Neural progenitor cell (in vitro differentiated cells): Measurements from ENCODE around the gene RAB31. TPM values are rescaled to one million over a fixed set of nuclear protein-coding genes. Genes with fewer than 3 reads are reported as not detected.

Source experiments
- DNase-seq: peaks from one replicate; pipeline ENCODE4 v3.0.0-alpha.2; 2016; ENCODE audit warnings: low spot score
- H2AFZ ChIP-seq: fragments of 200-600 bp; sonication (generic); replicated peaks from 2 replicates; pipeline ENCODE4 v1.6.1; 2016; ENCODE audit warnings: antibody characterized with exemption
- H3F3A ChIP-seq: fragments of 200-600 bp; sonication (generic); 2 replicates; pipeline ENCODE4 v1.6.1; 2016; ENCODE audit warnings: antibody characterized with exemption, low read depth
- H3K27ac ChIP-seq: fragments of 200-600 bp; sonication (generic); 2 replicates; pipeline ENCODE4 v1.5.1; 2016; ENCODE audit warnings: mild to moderate bottlenecking
- H3K27me3 ChIP-seq: fragments of 200-600 bp; sonication (generic); 2 replicates; pipeline ENCODE4 v1.6.1; 2016; ENCODE audit warnings: mild to moderate bottlenecking, moderate library complexity
- H3K36me3 ChIP-seq: fragments of 200-600 bp; sonication (generic); 2 replicates; pipeline ENCODE4 v1.5.1; 2016
- H3K4me1 ChIP-seq: fragments of 200-600 bp; sonication (generic); 2 replicates; pipeline ENCODE4 v1.6.1; 2016; ENCODE audit warnings: mixed run types
- H3K4me2 ChIP-seq: fragments of 200-600 bp; sonication (generic); 2 replicates; pipeline ENCODE4 v1.6.1; 2016
- H3K4me3 ChIP-seq: fragments of 200-600 bp; sonication (generic); 2 replicates; pipeline ENCODE4 v1.5.1; 2016
- H3K79me2 ChIP-seq: fragments of 200-600 bp; sonication (generic); 2 replicates; pipeline ENCODE4 v1.6.1; 2016; ENCODE audit warnings: low read depth
- H3K9ac ChIP-seq: fragments of 200-600 bp; sonication (generic); 2 replicates; pipeline ENCODE4 v1.6.1; 2016
- H3K9me3 ChIP-seq: fragments of 200-600 bp; sonication (generic); 2 replicates; pipeline ENCODE4 v1.5.1; 2016; ENCODE audit warnings: low read depth
- H4K20me1 ChIP-seq: fragments of 200-600 bp; sonication (generic); 2 replicates; pipeline ENCODE4 v1.6.1; 2016; ENCODE audit warnings: low read depth
- H3K27ac Mint-ChIP-seq: 3 replicates; pipeline ENCODE4 v1.8.0; 2021; ENCODE audit warnings: mixed read lengths
- H3K27me3 Mint-ChIP-seq: 2 replicates; pipeline ENCODE4 v1.8.0; 2022; ENCODE audit warnings: low read depth, mild to moderate bottlenecking, inconsistent platforms, moderate library complexity, mixed read lengths; ENCODE audit not compliant: insufficient read depth
- H3K36me3 Mint-ChIP-seq: 3 replicates; pipeline ENCODE4 v1.8.0; 2021; ENCODE audit warnings: mixed read lengths
- H3K4me1 Mint-ChIP-seq: 3 replicates; pipeline ENCODE4 v1.8.0; 2021; ENCODE audit warnings: mixed read lengths
- H3K4me3 Mint-ChIP-seq: 3 replicates; pipeline ENCODE4 v1.8.0; 2021; ENCODE audit warnings: mild to moderate bottlenecking, moderate library complexity, mixed read lengths
- H3K9me3 Mint-ChIP-seq: 3 replicates; pipeline ENCODE4 v1.8.0; 2020; ENCODE audit warnings: mixed read lengths
- EZH2 ChIP-seq: fragments of 200-600 bp; sonication (generic); IDR thresholded peaks from 2 replicates; pipeline ENCODE4 v1.6.1; 2017; ENCODE audit warnings: antibody characterized with exemption, mild to moderate bottlenecking, moderate library complexity
- EZH2phosphoT487 ChIP-seq: fragments of 200-600 bp; sonication (generic); IDR thresholded peaks from 2 replicates; pipeline ENCODE4 v1.6.1; 2017; ENCODE audit warnings: antibody characterized with exemption
- total RNA-seq: library from RNA; depleted of rRNA; stranded (reverse); fragments of >200 nt; gene quantifications from 2 replicates; pipeline ENCODE4 v1.2.3, GENCODE V29; 2015; ENCODE audit warnings: low replicate concordance
- TF ChIP-seq, protein P1 (sequence below): fragments of 200-600 bp; sonication (generic); IDR thresholded peaks from 2 replicates; pipeline ENCODE4 v1.5.1; 2017; ENCODE audit warnings: antibody characterized with exemption, mild to moderate bottlenecking

Gene RAB31
- total RNA-seq, 1 donor from 2014 or later: 5.0 TPM

DNA sequence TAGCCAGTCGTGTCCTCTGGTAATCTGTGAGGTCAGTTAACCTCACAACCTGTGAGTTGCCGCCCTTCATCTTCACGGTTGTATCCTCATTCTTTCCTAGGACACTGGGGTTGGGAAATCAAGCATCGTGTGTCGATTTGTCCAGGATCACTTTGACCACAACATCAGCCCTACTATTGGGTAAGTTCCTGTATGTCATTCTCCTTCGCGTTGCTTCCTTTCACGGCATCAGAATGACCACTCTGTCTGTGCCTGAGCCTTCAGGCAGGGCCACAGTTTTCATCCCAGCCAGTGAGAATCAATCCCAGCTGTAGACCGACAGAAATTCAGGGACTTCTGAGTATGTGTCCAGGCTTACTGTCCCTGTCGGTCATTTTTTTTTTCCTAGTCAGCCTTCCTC, 67.1 kb downstream of the RAB31 start:
- Histone ChIP-seq H4K20me1 (no peaks in the 10 kb centered on the region), H3K27me3 (no peaks in the 10 kb centered on the region), H3K4me3 (no peak overlapping the region), H3F3A (no peaks in the 10 kb centered on the region), H3K4me2 (no peak overlapping the region), H3K9me3 (no peaks in the 10 kb centered on the region), H3K79me2 (no peaks in the 10 kb centered on the region), H2AFZ (no peak overlapping the region), H3K36me3 (no peaks in the 10 kb centered on the region), H3K9ac (no peak overlapping the region), H3K27ac (no peak overlapping the region), H3K4me1 (peaks cover 6% of the 10 kb centered on the region)
- Mint-ChIP-seq H3K27ac (no peak overlapping the region), H3K9me3 (no peaks in the 10 kb centered on the region), H3K4me1 (peaks cover 28% of the 10 kb centered on the region), H3K4me3 (no peak overlapping the region), H3K36me3 (peaks cover 2% of the 10 kb centered on the region), H3K27me3 (peaks cover 3% of the 10 kb centered on the region)
- DNase-seq: no peak
- TF ChIP-seq EZH2phosphoT487: no peak
- TF ChIP-seq, protein P1, sequence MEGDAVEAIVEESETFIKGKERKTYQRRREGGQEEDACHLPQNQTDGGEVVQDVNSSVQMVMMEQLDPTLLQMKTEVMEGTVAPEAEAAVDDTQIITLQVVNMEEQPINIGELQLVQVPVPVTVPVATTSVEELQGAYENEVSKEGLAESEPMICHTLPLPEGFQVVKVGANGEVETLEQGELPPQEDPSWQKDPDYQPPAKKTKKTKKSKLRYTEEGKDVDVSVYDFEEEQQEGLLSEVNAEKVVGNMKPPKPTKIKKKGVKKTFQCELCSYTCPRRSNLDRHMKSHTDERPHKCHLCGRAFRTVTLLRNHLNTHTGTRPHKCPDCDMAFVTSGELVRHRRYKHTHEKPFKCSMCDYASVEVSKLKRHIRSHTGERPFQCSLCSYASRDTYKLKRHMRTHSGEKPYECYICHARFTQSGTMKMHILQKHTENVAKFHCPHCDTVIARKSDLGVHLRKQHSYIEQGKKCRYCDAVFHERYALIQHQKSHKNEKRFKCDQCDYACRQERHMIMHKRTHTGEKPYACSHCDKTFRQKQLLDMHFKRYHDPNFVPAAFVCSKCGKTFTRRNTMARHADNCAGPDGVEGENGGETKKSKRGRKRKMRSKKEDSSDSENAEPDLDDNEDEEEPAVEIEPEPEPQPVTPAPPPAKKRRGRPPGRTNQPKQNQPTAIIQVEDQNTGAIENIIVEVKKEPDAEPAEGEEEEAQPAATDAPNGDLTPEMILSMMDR: no peak
- no peak for TF ChIP-seq EZH2

- Mint-ChIP-seq H3K27me3 (peaks cover 3% of the 10 kb centered on the region), H3K4me3 (no peak overlapping the region), H3K27ac (no peak overlapping the region), H3K36me3 (peaks cover 2% of the 10 kb centered on the region), H3K4me1 (peaks cover 6% of the 10 kb centered on the region), H3K9me3 (no peaks in the 10 kb centered on the region)
- Histone ChIP-seq H3K36me3 (no peaks in the 10 kb centered on the region), H3K4me2 (no peak overlapping the region), H2AFZ (no peak overlapping the region), H3K27me3 (no peaks in the 10 kb centered on the region), H3K79me2 (no peaks in the 10 kb centered on the region), H3K9ac (no peak overlapping the region), H3K9me3 (no peaks in the 10 kb centered on the region), H4K20me1 (no peaks in the 10 kb centered on the region), H3K27ac (no peak overlapping the region), H3F3A (no peaks in the 10 kb centered on the region), H3K4me3 (no peak overlapping the region), H3K4me1 (no peaks in the 10 kb centered on the region)
- DNase-seq: no peak
- TF ChIP-seq, protein P1: no peak
Measured at GRCh38 chr18:9779630-9780029, 71.5 kb downstream of the RAB31 start.

- Mint-ChIP-seq H3K27me3 (peaks cover 3% of the 10 kb centered on the region), H3K4me1 (peaks cover 2% of the 10 kb centered on the region), H3K4me3 (no peak overlapping the region), H3K36me3 (peaks cover 4% of the 10 kb centered on the region), H3K27ac (no peak overlapping the region), H3K9me3 (no peaks in the 10 kb centered on the region)
- no peaks in the 10 kb centered on the region for H3K9me3 ChIP-seq
- DNase-seq: no peak
- no peak overlapping the region for H3K4me3 ChIP-seq
- no peak overlapping the region for H3K27ac ChIP-seq
- H3F3A ChIP-seq: no peaks in the 10 kb centered on the region
- H3K36me3 ChIP-seq: no peaks in the 10 kb centered on the region
- H4K20me1 ChIP-seq: no peaks in the 10 kb centered on the region
- TF ChIP-seq EZH2phosphoT487 (no peak), EZH2 (no peak)
- TF ChIP-seq, protein P1: no peak
- no peak overlapping the region for H3K9ac ChIP-seq
- no peak overlapping the region for H2AFZ ChIP-seq
- no peak overlapping the region for H3K4me2 ChIP-seq
- H3K27me3 ChIP-seq: no peaks in the 10 kb centered on the region
- H3K79me2 ChIP-seq: no peaks in the 10 kb centered on the region
- H3K4me1 ChIP-seq: no peaks in the 10 kb centered on the region
Measured at GRCh38 chr18:9782073-9782857, 74.2 kb downstream of the RAB31 start.
